H9 (cell line): ENCODE measurements around the gene GOT1. TPM values are rescaled to one million over a fixed set of nuclear protein-coding genes. Genes with fewer than 3 reads are reported as not detected.

Source experiments
- DNase-seq: peaks from one replicate; pipeline ENCODE4 v3.0.0-alpha.2; 2017
- H2AFZ ChIP-seq: one replicate; pipeline ENCODE4 v1.6.1; 2013; ENCODE audit warnings: mild to moderate bottlenecking, low read length, control low read depth, moderate library complexity
- H2AK5ac ChIP-seq: 2 replicates; pipeline ENCODE4 v1.6.1; 2013; ENCODE audit warnings: low read length, control low read depth, mixed read lengths; ENCODE audit not compliant: insufficient read length
- H2BK120ac ChIP-seq: one replicate; pipeline ENCODE4 v1.6.1; 2013; ENCODE audit warnings: low read depth, mild to moderate bottlenecking, low read length, control low read depth, inconsistent platforms; ENCODE audit not compliant: poor library complexity, severe bottlenecking
- H2BK12ac ChIP-seq: 2 replicates; pipeline ENCODE4 v1.6.1; 2013; ENCODE audit warnings: low read length, control low read depth, mixed read lengths, low read depth; ENCODE audit not compliant: insufficient read length
- H2BK15ac ChIP-seq: 2 replicates; pipeline ENCODE4 v1.6.1; 2013; ENCODE audit warnings: low read depth, low read length, control low read depth
- H2BK20ac ChIP-seq: one replicate; pipeline ENCODE4 v1.6.1; 2013; ENCODE audit warnings: low read depth, mild to moderate bottlenecking, low read length, control low read depth, inconsistent platforms; ENCODE audit not compliant: poor library complexity, severe bottlenecking
- H2BK5ac ChIP-seq: 2 replicates; pipeline ENCODE4 v1.6.1; 2013; ENCODE audit warnings: low read length, control low read depth, mixed read lengths; ENCODE audit not compliant: insufficient read length
- H3K14ac ChIP-seq: 2 replicates; pipeline ENCODE4 v1.6.1; 2013; ENCODE audit warnings: low read length, control low read depth; ENCODE audit not compliant: insufficient read depth
- H3K18ac ChIP-seq: 2 replicates; pipeline ENCODE4 v1.6.1; 2013; ENCODE audit warnings: low read depth, mild to moderate bottlenecking, mixed read lengths, low read length, control low read depth; ENCODE audit not compliant: insufficient read length
- H3K23ac ChIP-seq: 2 replicates; pipeline ENCODE4 v1.6.1; 2013; ENCODE audit warnings: low read length, control low read depth, mixed read lengths, low read depth; ENCODE audit not compliant: insufficient read length
- H3K23me2 ChIP-seq: 2 replicates; pipeline ENCODE4 v1.6.1; 2013; ENCODE audit warnings: low read depth, mild to moderate bottlenecking, mixed read lengths, low read length, control low read depth; ENCODE audit not compliant: insufficient read length, poor library complexity, severe bottlenecking
- H3K27ac ChIP-seq: 2 replicates; pipeline ENCODE4 v1.5.1; 2013; ENCODE audit warnings: low read length, control low read depth, mixed read lengths, low read depth; ENCODE audit not compliant: insufficient read length
- H3K27me3 ChIP-seq: 2 replicates; pipeline ENCODE4 v1.6.1; 2013; ENCODE audit warnings: low read length, control low read depth, inconsistent platforms; ENCODE audit not compliant: insufficient read depth
- H3K4ac ChIP-seq: 2 replicates; pipeline ENCODE4 v1.6.1; 2013; ENCODE audit warnings: low read depth, mild to moderate bottlenecking, control low read depth, inconsistent platforms, low read length, moderate library complexity
- H3K4me1 ChIP-seq: 2 replicates; pipeline ENCODE4 v1.6.1; 2013; ENCODE audit warnings: low read length, control low read depth, inconsistent platforms; ENCODE audit not compliant: insufficient read depth
- H3K4me2 ChIP-seq: 2 replicates; pipeline ENCODE4 v1.6.1; 2013; ENCODE audit warnings: low read length, control low read depth, mixed read lengths; ENCODE audit not compliant: insufficient read length, insufficient read depth
- H3K56ac ChIP-seq: 2 replicates; pipeline ENCODE4 v1.6.1; 2013; ENCODE audit warnings: low read depth, mild to moderate bottlenecking, mixed read lengths, low read length, control low read depth; ENCODE audit not compliant: insufficient read length
- H3K79me1 ChIP-seq: 2 replicates; pipeline ENCODE4 v1.6.1; 2013; ENCODE audit warnings: low read depth, mild to moderate bottlenecking, moderate library complexity, low read length, control low read depth, inconsistent platforms; ENCODE audit not compliant: insufficient read depth, poor library complexity, severe bottlenecking
- H3K79me2 ChIP-seq: 2 replicates; pipeline ENCODE4 v1.6.1; 2013; ENCODE audit warnings: low read length, control low read depth, inconsistent platforms; ENCODE audit not compliant: insufficient read depth
- H3K9ac ChIP-seq: 2 replicates; pipeline ENCODE4 v1.6.1; 2013; ENCODE audit warnings: low read length, control low read depth, mixed read lengths; ENCODE audit not compliant: insufficient read length; ENCODE audit errors: extremely low read depth
- H3K9me3 ChIP-seq: one replicate; pipeline ENCODE4 v1.6.1; 2013; ENCODE audit warnings: low read depth, low read length, inconsistent platforms; ENCODE audit not compliant: control insufficient read depth
- H3T11ph ChIP-seq: one replicate; pipeline ENCODE4 v1.6.1; 2013; ENCODE audit warnings: mild to moderate bottlenecking, low read length, control low read depth, inconsistent platforms
- H4K20me1 ChIP-seq: one replicate; pipeline ENCODE4 v1.6.1; 2013; ENCODE audit not compliant: control insufficient read depth, insufficient read length, insufficient read depth
- H4K5ac ChIP-seq: 2 replicates; pipeline ENCODE4 v1.6.1; 2013; ENCODE audit warnings: low read depth, mild to moderate bottlenecking, mixed read lengths, low read length, control low read depth; ENCODE audit not compliant: insufficient read length
- H4K8ac ChIP-seq: replicated peaks from 2 replicates; pipeline ENCODE4 v1.6.1; 2013; ENCODE audit warnings: low read length, control low read depth, mixed read lengths, low read depth; ENCODE audit not compliant: insufficient read length
- H4K91ac ChIP-seq: 2 replicates; pipeline ENCODE4 v1.6.1; 2013; ENCODE audit warnings: low read depth, mild to moderate bottlenecking, moderate library complexity, mixed read lengths, low read length, control low read depth; ENCODE audit not compliant: insufficient read length
- H3K27ac Mint-ChIP-seq, 3 experiments: 2 replicates in 2 of 3; 3 replicates in 1 of 3; pipeline ENCODE4 v1.8.0; 2020 to 2021; ENCODE audit warnings: mixed read lengths in 3 of 3, mild to moderate bottlenecking in 1 of 3, moderate library complexity in 1 of 3
- H3K27me3 Mint-ChIP-seq: 2 replicates; pipeline ENCODE4 v1.8.0; 2021; ENCODE audit warnings: low read depth, mild to moderate bottlenecking, moderate library complexity, mixed read lengths
- H3K36me3 Mint-ChIP-seq, 3 experiments: 2 replicates in 2 of 3; 3 replicates in 1 of 3; pipeline ENCODE4 v1.8.0; 2020 to 2021; ENCODE audit warnings: low read depth in 3 of 3, mixed read lengths in 3 of 3; ENCODE audit not compliant: insufficient read depth in 1 of 3
- H3K4me1 Mint-ChIP-seq, 2 experiments: 2 replicates each; pipeline ENCODE4 v1.8.0; 2020; ENCODE audit warnings: mixed read lengths in 2 of 2
- H3K4me3 Mint-ChIP-seq, 2 experiments: 2 replicates in 1 of 2; 3 replicates in 1 of 2; pipeline ENCODE4 v1.8.0; 2020 to 2021; ENCODE audit warnings: mild to moderate bottlenecking in 2 of 2, mixed read lengths in 2 of 2, moderate library complexity in 1 of 2
- H3K9me3 Mint-ChIP-seq, 2 experiments: 2 replicates in 1 of 2; 3 replicates in 1 of 2; pipeline ENCODE4 v1.8.0; 2020; ENCODE audit warnings: mild to moderate bottlenecking in 2 of 2, mixed read lengths in 2 of 2, moderate library complexity in 1 of 2
- WGBS: extraction: QIAGEN DNeasy Blood & Tissue Kit; methylation state at CpG from one replicate; pipeline ENCODE4 v1.1.7; 2013; ENCODE audit warnings: missing lambda C conversion rate, low lambda C conversion rate, mixed read lengths; ENCODE audit not compliant: insufficient read length; ENCODE audit errors: extremely low coverage; 5-methylcytosine and 5-hydroxymethylcytosine counted together
- total RNA-seq: library from RNA; stranded (reverse); gene quantifications from 2 replicates; pipeline ENCODE4 v1.2.1, GENCODE V29; 2021
- TF ChIP-seq, protein P1 (sequence below): fragments of 200-600 bp; sonication (generic); conservative IDR thresholded peaks from 3 replicates; pipeline ENCODE4 v1.8.0; 2021; ENCODE audit warnings: antibody characterized with exemption, mild to moderate bottlenecking

Gene GOT1
- total RNA-seq, 1 experiment from 2014 or later = 43.3 TPM

DNA sequence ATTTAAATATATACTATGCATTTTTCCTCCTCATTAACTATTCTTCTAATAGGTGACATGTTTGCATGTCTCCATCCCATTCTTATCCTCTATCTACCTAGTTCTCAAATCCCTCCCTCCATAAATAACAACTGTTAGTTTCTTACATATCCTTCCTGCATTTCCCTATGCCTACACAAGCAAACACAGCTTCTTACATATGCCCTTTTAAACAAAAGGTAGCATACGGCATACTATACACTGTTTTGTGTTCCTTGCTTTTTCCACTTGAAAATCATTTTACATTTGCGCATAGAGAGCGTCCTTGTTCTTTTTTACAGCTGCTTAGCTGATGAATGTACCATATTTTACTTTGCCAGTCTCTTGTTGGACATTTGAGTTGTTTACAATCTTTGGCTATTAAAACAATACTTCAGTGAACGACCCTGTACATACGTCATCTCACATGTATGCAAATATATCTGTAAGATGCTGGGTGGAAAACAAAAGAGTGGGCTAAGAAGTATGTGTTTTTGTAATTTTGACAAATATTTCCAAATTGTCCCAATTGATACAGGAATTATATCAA lies 7.8 kb downstream of the GOT1 start:
- H2BK5ac ChIP-seq = no peak overlapping the region
- TF ChIP-seq, protein P1, sequence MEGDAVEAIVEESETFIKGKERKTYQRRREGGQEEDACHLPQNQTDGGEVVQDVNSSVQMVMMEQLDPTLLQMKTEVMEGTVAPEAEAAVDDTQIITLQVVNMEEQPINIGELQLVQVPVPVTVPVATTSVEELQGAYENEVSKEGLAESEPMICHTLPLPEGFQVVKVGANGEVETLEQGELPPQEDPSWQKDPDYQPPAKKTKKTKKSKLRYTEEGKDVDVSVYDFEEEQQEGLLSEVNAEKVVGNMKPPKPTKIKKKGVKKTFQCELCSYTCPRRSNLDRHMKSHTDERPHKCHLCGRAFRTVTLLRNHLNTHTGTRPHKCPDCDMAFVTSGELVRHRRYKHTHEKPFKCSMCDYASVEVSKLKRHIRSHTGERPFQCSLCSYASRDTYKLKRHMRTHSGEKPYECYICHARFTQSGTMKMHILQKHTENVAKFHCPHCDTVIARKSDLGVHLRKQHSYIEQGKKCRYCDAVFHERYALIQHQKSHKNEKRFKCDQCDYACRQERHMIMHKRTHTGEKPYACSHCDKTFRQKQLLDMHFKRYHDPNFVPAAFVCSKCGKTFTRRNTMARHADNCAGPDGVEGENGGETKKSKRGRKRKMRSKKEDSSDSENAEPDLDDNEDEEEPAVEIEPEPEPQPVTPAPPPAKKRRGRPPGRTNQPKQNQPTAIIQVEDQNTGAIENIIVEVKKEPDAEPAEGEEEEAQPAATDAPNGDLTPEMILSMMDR = no peak
- H3K9me3 ChIP-seq = no peaks in the 10 kb centered on the region
- Mint-ChIP-seq H3K27me3 (no peaks in the 10 kb centered on the region), H3K4me3 (no peak overlapping the region), H3K36me3 (peaks cover 25 to 42% (median 34%) of the 10 kb centered on the region in 3 experiments), H3K4me1 (peaks cover 0 to 9% of the 10 kb centered on the region in 2 experiments; a peak in 2 of 4 replicates), H3K9me3 (no peaks in the 10 kb centered on the region), H3K27ac (no peak overlapping the region)
- H3K27me3 ChIP-seq = no peaks in the 10 kb centered on the region
- H3K27ac ChIP-seq = no peak overlapping the region
- DNase-seq = no peak
- no peak overlapping the region for H2BK120ac ChIP-seq
- H3K23ac ChIP-seq = no peak overlapping the region
- no peak overlapping the region for H2AFZ ChIP-seq
- H3K56ac ChIP-seq = no peak overlapping the region
- no peak overlapping the region for H3K9ac ChIP-seq
- no peak overlapping the region for H2BK15ac ChIP-seq
- H3K4me2 ChIP-seq = no peak overlapping the region
- H4K91ac ChIP-seq = no peak overlapping the region
- no peak overlapping the region for H4K8ac ChIP-seq
- H2BK20ac ChIP-seq = no peak overlapping the region
- H3K23me2 ChIP-seq = no peaks in the 10 kb centered on the region
- no peaks in the 10 kb centered on the region for H4K20me1 ChIP-seq
- H3K4me1 ChIP-seq = no peaks in the 10 kb centered on the region
- no peak overlapping the region for H4K5ac ChIP-seq
- H3K4ac ChIP-seq = no peak overlapping the region
- H3T11ph ChIP-seq = no peak overlapping the region
- no peak overlapping the region for H3K18ac ChIP-seq
- WGBS = no CpG with 5 or more reads among the region's 5 CpGs
- H3K79me1 ChIP-seq = peaks cover 8% of the 10 kb centered on the region
- no peak overlapping the region for H3K14ac ChIP-seq
- H2BK12ac ChIP-seq = no peak overlapping the region
- no peak overlapping the region for H2AK5ac ChIP-seq
- H3K79me2 ChIP-seq = no peaks in the 10 kb centered on the region; the same call in 1 of the 2 replicates
